Transverse colon (tissue), 3 donors: ENCODE results near the gene MKNK1.

Source experiments
- CTCF ChIP-seq, 5 experiments: fragments of 200-600 bp in 3 of 5; fragments of 450-650 bp in 2 of 5; sonication (generic) in 3 of 5; IDR thresholded peaks; 1 replicate in 2 of 5; 2 replicates in 3 of 5; pipeline ENCODE4 v1.5.1; 2016 to 2017; ENCODE audit warnings: antibody characterized with exemption in 5 of 5, inconsistent platforms in 3 of 5, mild to moderate bottlenecking in 2 of 5, moderate library complexity in 1 of 5
- EP300 ChIP-seq: sonication (generic); formaldehyde crosslinking; IDR thresholded peaks from one replicate; pipeline ENCODE4 v1.6.1; 2017; ENCODE audit warnings: antibody characterized with exemption, low read depth
- POLR2A ChIP-seq: fragments of 450-650 bp; IDR thresholded peaks from one replicate; pipeline ENCODE4 v1.6.1; 2016; ENCODE audit warnings: antibody characterized with exemption, mild to moderate bottlenecking, moderate library complexity

- no peak for TF ChIP-seq CTCF (IDR thresholded peaks at IDR 0.05)
- TF ChIP-seq EP300 = no peak
- no peak for TF ChIP-seq POLR2A
Observed at GRCh38 chr1:46512792-46513190, 91.3 kb downstream of the MKNK1 start.
